Measurements from ENCODE around the gene PACSIN1. TPM values are rescaled to one million over a fixed set of nuclear protein-coding genes. Genes with fewer than 3 reads are reported as not detected.

PACSIN1 gene
- total RNA-seq, 1 donor from 2014 or later, result 0.41 TPM

GRCh38 chr6:34437644-34437970, 28.3 kb upstream of the PACSIN1 start:
- Mint-ChIP-seq H3K27me3 (ENCODE audit: insufficient read depth, low read depth) (peaks cover 2% of the 10 kb centered on the region), H3K36me3 (no peaks in the 10 kb centered on the region), H3K9me3 (peaks cover 5% of the 10 kb centered on the region), H3K27ac (no peak overlapping the region), H3K4me1 (no peaks in the 10 kb centered on the region), H3K4me3 (no peak overlapping the region)
- no peak for DNase-seq (ENCODE audit: low spot score)
- Histone ChIP-seq H3K9ac (no peak overlapping the region), H3K27me3 (no peaks in the 10 kb centered on the region), H3K4me3 (no peak overlapping the region), H3K79me2 (ENCODE audit: low read depth) (no peaks in the 10 kb centered on the region), H3K9me3 (ENCODE audit: low read depth) (no peaks in the 10 kb centered on the region), H3K27ac (no peak overlapping the region), H3K36me3 (no peaks in the 10 kb centered on the region), H2AFZ (replicated peaks) (no peak overlapping the region), H4K20me1 (ENCODE audit: low read depth) (no peaks in the 10 kb centered on the region), H3K4me1 (no peaks in the 10 kb centered on the region), H3F3A (ENCODE audit: low read depth) (no peaks in the 10 kb centered on the region), H3K4me2 (no peak overlapping the region)
- TF ChIP-seq EZH2phosphoT487 (IDR thresholded peaks at IDR 0.05) (no peak), CTCF (IDR thresholded peaks at IDR 0.05) (no peak), EZH2 (IDR thresholded peaks at IDR 0.05) (no peak)

GRCh38 chr6:34438705-34439104, 27.2 kb upstream of the PACSIN1 start:
- peaks cover 2% of the 10 kb centered on the region for H3K27me3 Mint-ChIP-seq (ENCODE audit: insufficient read depth, low read depth)
- H3K9ac ChIP-seq, result no peak overlapping the region
- no peaks in the 10 kb centered on the region for H3K4me1 ChIP-seq
- DNase-seq (ENCODE audit: low spot score), result no peak
- no peaks in the 10 kb centered on the region for H3K4me1 Mint-ChIP-seq
- no peaks in the 10 kb centered on the region for H3K36me3 ChIP-seq
- H3K36me3 Mint-ChIP-seq, result no peaks in the 10 kb centered on the region
- H3K27ac Mint-ChIP-seq, result no peak overlapping the region
- no peaks in the 10 kb centered on the region for H4K20me1 ChIP-seq (ENCODE audit: low read depth)
- H3K9me3 Mint-ChIP-seq, result peaks cover 5% of the 10 kb centered on the region
- TF ChIP-seq CTCF (IDR thresholded peaks at IDR 0.05), result no peak
- no peak for TF ChIP-seq EZH2 (IDR thresholded peaks at IDR 0.05)
- TF ChIP-seq EZH2phosphoT487 (IDR thresholded peaks at IDR 0.05), result no peak
- H3F3A ChIP-seq (ENCODE audit: low read depth), result no peaks in the 10 kb centered on the region
- H3K4me3 ChIP-seq, result no peak overlapping the region
- H2AFZ ChIP-seq (replicated peaks), result no peak overlapping the region
- H3K79me2 ChIP-seq (ENCODE audit: low read depth), result no peaks in the 10 kb centered on the region
- no peaks in the 10 kb centered on the region for H3K9me3 ChIP-seq (ENCODE audit: low read depth)
- no peak overlapping the region for H3K4me3 Mint-ChIP-seq
- no peak overlapping the region for H3K27ac ChIP-seq
- no peaks in the 10 kb centered on the region for H3K27me3 ChIP-seq
- no peak overlapping the region for H3K4me2 ChIP-seq

- Mint-ChIP-seq H3K36me3 (no peaks in the 10 kb centered on the region), H3K27me3 (ENCODE audit: insufficient read depth, low read depth) (peaks cover 3% of the 10 kb centered on the region), H3K27ac (no peak overlapping the region), H3K4me3 (no peak overlapping the region), H3K9me3 (peaks cover 5% of the 10 kb centered on the region), H3K4me1 (no peaks in the 10 kb centered on the region)
- H3K36me3 ChIP-seq, result no peaks in the 10 kb centered on the region
- H3F3A ChIP-seq (ENCODE audit: low read depth), result no peaks in the 10 kb centered on the region
- H4K20me1 ChIP-seq (ENCODE audit: low read depth), result no peaks in the 10 kb centered on the region
- no peaks in the 10 kb centered on the region for H3K79me2 ChIP-seq (ENCODE audit: low read depth)
- no peak overlapping the region for H3K4me2 ChIP-seq
- no peaks in the 10 kb centered on the region for H3K27me3 ChIP-seq
- H3K4me3 ChIP-seq, result no peak overlapping the region
- no peaks in the 10 kb centered on the region for H3K4me1 ChIP-seq
- TF ChIP-seq EZH2 (IDR thresholded peaks at IDR 0.05), result no peak
- TF ChIP-seq EZH2phosphoT487 (IDR thresholded peaks at IDR 0.05), result no peak
- TF ChIP-seq CTCF (IDR thresholded peaks at IDR 0.05), result no peak
- H2AFZ ChIP-seq (replicated peaks), result no peak overlapping the region
- no peaks in the 10 kb centered on the region for H3K9me3 ChIP-seq (ENCODE audit: low read depth)
- H3K9ac ChIP-seq, result no peak overlapping the region
- DNase-seq (ENCODE audit: low spot score), result no peak
- no peak overlapping the region for H3K27ac ChIP-seq
Measured at GRCh38 chr6:34439442-34439841, 26.4 kb upstream of the PACSIN1 start.

- peaks cover 5% of the 10 kb centered on the region for H3K9me3 Mint-ChIP-seq
- Histone ChIP-seq H3K4me2 (no peak overlapping the region), H3K27me3 (no peaks in the 10 kb centered on the region), H3F3A (ENCODE audit: low read depth) (no peaks in the 10 kb centered on the region), H3K9me3 (ENCODE audit: low read depth) (no peaks in the 10 kb centered on the region), H3K4me3 (no peak overlapping the region), H3K27ac (no peak overlapping the region), H4K20me1 (ENCODE audit: low read depth) (no peaks in the 10 kb centered on the region), H3K9ac (no peak overlapping the region), H3K4me1 (no peaks in the 10 kb centered on the region), H3K36me3 (no peaks in the 10 kb centered on the region), H3K79me2 (ENCODE audit: low read depth) (no peaks in the 10 kb centered on the region), H2AFZ (replicated peaks) (no peak overlapping the region)
- TF ChIP-seq CTCF (IDR thresholded peaks at IDR 0.05) (no peak), EZH2 (IDR thresholded peaks at IDR 0.05) (no peak), EZH2phosphoT487 (IDR thresholded peaks at IDR 0.05) (no peak)
- H3K4me3 Mint-ChIP-seq, result no peak overlapping the region
- H3K27ac Mint-ChIP-seq, result no peak overlapping the region
- no peak for DNase-seq (ENCODE audit: low spot score)
- peaks cover 2% of the 10 kb centered on the region for H3K27me3 Mint-ChIP-seq (ENCODE audit: insufficient read depth, low read depth)
- H3K36me3 Mint-ChIP-seq, result no peaks in the 10 kb centered on the region
- H3K4me1 Mint-ChIP-seq, result no peaks in the 10 kb centered on the region
Measured at GRCh38 chr6:34441526-34441925, 24.4 kb upstream of the PACSIN1 start.

All from neural progenitor cell (in vitro differentiated cells).